Mesenchymal stem cell (in vitro differentiated cells and primary cell): ENCODE measurements around the gene GRAP2.

Source experiments
- DNase-seq: peaks from one replicate; pipeline ENCODE4 v3.0.0-alpha.2; 2013
- H2AFZ ChIP-seq: one replicate; pipeline ENCODE4 v1.6.1; 2013; ENCODE audit warnings: low read depth, mild to moderate bottlenecking, control low read depth, inconsistent platforms, low read length, moderate library complexity
- H2AK5ac ChIP-seq: 2 replicates; pipeline ENCODE4 v1.6.1; 2013; ENCODE audit warnings: low read length, moderate library complexity, mild to moderate bottlenecking, inconsistent platforms; ENCODE audit not compliant: severe bottlenecking
- H2BK120ac ChIP-seq: one replicate; pipeline ENCODE4 v1.6.1; 2013; ENCODE audit warnings: low read depth, mild to moderate bottlenecking, inconsistent platforms, low read length, moderate library complexity
- H2BK12ac ChIP-seq, 2 experiments: one replicate each; pipeline ENCODE4 v1.6.1; 2013; ENCODE audit warnings: inconsistent platforms in 2 of 2, low read length in 2 of 2, mild to moderate bottlenecking in 2 of 2, moderate library complexity in 2 of 2, control low read depth in 1 of 2
- H2BK15ac ChIP-seq: one replicate; pipeline ENCODE4 v1.6.1; 2013; ENCODE audit warnings: mild to moderate bottlenecking, low read depth, inconsistent platforms; ENCODE audit not compliant: poor library complexity, severe bottlenecking
- H2BK5ac ChIP-seq: 2 replicates; pipeline ENCODE4 v1.6.1; 2013; ENCODE audit warnings: low read depth, mild to moderate bottlenecking, low read length, control low read depth, inconsistent platforms; ENCODE audit not compliant: poor library complexity, severe bottlenecking
- H3K14ac ChIP-seq, 2 experiments: one replicate each; pipeline ENCODE4 v1.6.1; 2013; ENCODE audit warnings: inconsistent platforms in 2 of 2, low read length in 2 of 2, control low read depth in 1 of 2, mild to moderate bottlenecking in 1 of 2, moderate library complexity in 1 of 2
- H3K18ac ChIP-seq, 2 experiments: one replicate each; pipeline ENCODE4 v1.6.1; 2013; ENCODE audit warnings: inconsistent platforms in 2 of 2, low read length in 2 of 2, control low read depth in 1 of 2, low read depth in 1 of 2, mild to moderate bottlenecking in 1 of 2
- H3K23ac ChIP-seq, 2 experiments: one replicate each; pipeline ENCODE4 v1.6.1; 2013; ENCODE audit warnings: inconsistent platforms in 2 of 2, low read length in 2 of 2, mild to moderate bottlenecking in 2 of 2, moderate library complexity in 2 of 2, control low read depth in 1 of 2
- H3K27ac ChIP-seq: 2 replicates; pipeline ENCODE4 v1.5.1; 2013; ENCODE audit warnings: mild to moderate bottlenecking, moderate library complexity, low read length, control low read depth, inconsistent platforms; ENCODE audit not compliant: poor library complexity, severe bottlenecking
- H3K27me3 ChIP-seq, 2 experiments: 2 replicates each; pipeline versions ENCODE4 v1.6.1 to v1.7.0; 2013; ENCODE audit warnings: low read length in 2 of 2, mild to moderate bottlenecking in 2 of 2, moderate library complexity in 2 of 2, control low read depth in 1 of 2, inconsistent platforms in 1 of 2; ENCODE audit not compliant: control insufficient read depth in 1 of 2, insufficient read depth in 1 of 2
- H3K36me3 ChIP-seq, 2 experiments: 2 replicates each; pipeline versions ENCODE4 v1.6.1 to v1.7.0; 2013; ENCODE audit warnings: low read length in 2 of 2, control low read depth in 1 of 2, inconsistent platforms in 1 of 2, low read depth in 1 of 2, mild to moderate bottlenecking in 1 of 2; ENCODE audit not compliant: insufficient read depth in 2 of 2, control insufficient read depth in 1 of 2
- H3K4ac ChIP-seq, 2 experiments: one replicate each; pipeline ENCODE4 v1.6.1; 2013; ENCODE audit warnings: inconsistent platforms in 2 of 2, low read length in 2 of 2, mild to moderate bottlenecking in 2 of 2, moderate library complexity in 2 of 2, control low read depth in 1 of 2, low read depth in 1 of 2
- H3K4me1 ChIP-seq: 2 replicates; pipeline ENCODE4 v1.6.1; 2013; ENCODE audit warnings: low read depth, low read length, control low read depth; ENCODE audit not compliant: control insufficient read depth, insufficient read depth
- H3K4me2 ChIP-seq: 2 replicates; pipeline ENCODE4 v1.6.1; 2013; ENCODE audit warnings: low read length, mild to moderate bottlenecking, inconsistent platforms; ENCODE audit not compliant: poor library complexity, severe bottlenecking
- H3K4me3 ChIP-seq, 2 experiments: 2 replicates each; pipeline versions ENCODE4 v1.5.1 to v1.7.0; 2013; ENCODE audit warnings: low read length in 2 of 2, mild to moderate bottlenecking in 2 of 2, control low read depth in 1 of 2, low read depth in 1 of 2; ENCODE audit not compliant: insufficient read depth in 1 of 2
- H3K79me1 ChIP-seq: replicated peaks from 2 replicates; pipeline ENCODE4 v1.6.1; 2013; ENCODE audit warnings: mild to moderate bottlenecking, control low read depth, low read length, inconsistent platforms; ENCODE audit not compliant: poor library complexity, severe bottlenecking
- H3K9ac ChIP-seq: 2 replicates; pipeline ENCODE4 v1.7.0; 2013; ENCODE audit warnings: mild to moderate bottlenecking, low read length, moderate library complexity
- H3K9me3 ChIP-seq: 2 replicates; pipeline ENCODE4 v1.7.0; 2013; ENCODE audit warnings: mild to moderate bottlenecking, low read length; ENCODE audit not compliant: control insufficient read depth
- H4K8ac ChIP-seq: one replicate; pipeline ENCODE4 v1.6.1; 2013; ENCODE audit warnings: inconsistent platforms, mild to moderate bottlenecking, low read length, moderate library complexity
- H4K91ac ChIP-seq: one replicate; pipeline ENCODE4 v1.6.1; 2013; ENCODE audit warnings: mild to moderate bottlenecking, low read length, inconsistent platforms
- WGBS: methylation state at CpG from one replicate; pipeline ENCODE4 v1.1.7; 2013; ENCODE audit warnings: mixed read lengths; 5-methylcytosine and 5-hydroxymethylcytosine counted together

The GRAP2 gene

GRCh38 chr22:39965748-39966147, 64.9 kb downstream of the GRAP2 start:
- H3K4me1 ChIP-seq = peaks cover 14% of the 10 kb centered on the region
- H3K9me3 ChIP-seq = no peaks in the 10 kb centered on the region
- H3K14ac ChIP-seq = no peak overlapping the region
- no peak overlapping the region for H2AK5ac ChIP-seq
- no peak overlapping the region for H2BK5ac ChIP-seq
- peaks cover 0 to 40% of the 10 kb centered on the region in 2 experiments for H3K27me3 ChIP-seq
- H2BK12ac ChIP-seq = no peak overlapping the region
- 93% methylated on average over 5 of the region's 5 CpGs for WGBS
- H3K4me3 ChIP-seq = no peak overlapping the region
- no peak overlapping the region for H2AFZ ChIP-seq
- H3K9ac ChIP-seq = no peak overlapping the region
- H2BK15ac ChIP-seq = no peak overlapping the region
- H3K4ac ChIP-seq = no peak overlapping the region
- H3K18ac ChIP-seq = no peak overlapping the region
- no peak overlapping the region for H2BK120ac ChIP-seq
- no peak overlapping the region for H3K23ac ChIP-seq
- H3K36me3 ChIP-seq = no peaks in the 10 kb centered on the region
- H3K4me2 ChIP-seq = no peak overlapping the region
- no peak for DNase-seq
- H4K91ac ChIP-seq = no peak overlapping the region
- no peak overlapping the region for H3K27ac ChIP-seq
- H3K79me1 ChIP-seq = no peaks in the 10 kb centered on the region
- no peak overlapping the region for H4K8ac ChIP-seq

DNA sequence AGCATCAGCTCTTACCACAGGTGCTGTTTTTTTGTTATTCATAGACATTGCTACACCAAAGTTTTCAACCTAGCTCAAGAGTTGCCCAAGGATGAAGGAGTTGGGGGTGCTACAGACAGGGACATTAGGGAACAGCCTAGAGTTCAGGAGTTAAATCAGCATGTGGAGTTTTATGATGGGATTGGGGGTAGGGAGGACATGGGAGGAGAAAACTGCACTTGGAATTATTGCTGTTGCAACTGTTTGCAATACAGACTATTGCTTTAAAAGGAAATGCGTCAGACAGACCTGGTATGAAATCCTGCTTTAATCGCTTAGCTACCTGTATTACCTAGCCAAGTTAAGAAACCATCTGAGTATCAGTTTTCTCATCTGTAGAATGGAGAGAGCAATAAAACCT, 65.6 kb downstream of the GRAP2 start:
- no peak overlapping the region for H2BK5ac ChIP-seq
- no peak overlapping the region for H4K8ac ChIP-seq
- no peak overlapping the region for H3K4ac ChIP-seq
- no peaks in the 10 kb centered on the region for H3K79me1 ChIP-seq
- no peak overlapping the region for H2BK120ac ChIP-seq
- no peak overlapping the region for H3K23ac ChIP-seq
- H4K91ac ChIP-seq = no peak overlapping the region
- no peak overlapping the region for H2BK15ac ChIP-seq
- no peak overlapping the region for H2AK5ac ChIP-seq
- H3K36me3 ChIP-seq = no peaks in the 10 kb centered on the region
- H3K4me2 ChIP-seq = no peak overlapping the region
- DNase-seq = no peak
- H3K27ac ChIP-seq = no peak overlapping the region
- peaks cover 2 to 47% of the 10 kb centered on the region in 2 experiments for H3K27me3 ChIP-seq
- no peaks in the 10 kb centered on the region for H3K9me3 ChIP-seq
- no peak overlapping the region for H3K9ac ChIP-seq
- no peak overlapping the region for H2BK12ac ChIP-seq
- no peak overlapping the region for H3K14ac ChIP-seq
- H3K4me1 ChIP-seq = peaks cover 9% of the 10 kb centered on the region
- no peak overlapping the region for H2AFZ ChIP-seq
- no peak overlapping the region for H3K4me3 ChIP-seq
- no peak overlapping the region for H3K18ac ChIP-seq
- no CpG with 5 or more reads among the region's 2 CpGs for WGBS

DNA sequence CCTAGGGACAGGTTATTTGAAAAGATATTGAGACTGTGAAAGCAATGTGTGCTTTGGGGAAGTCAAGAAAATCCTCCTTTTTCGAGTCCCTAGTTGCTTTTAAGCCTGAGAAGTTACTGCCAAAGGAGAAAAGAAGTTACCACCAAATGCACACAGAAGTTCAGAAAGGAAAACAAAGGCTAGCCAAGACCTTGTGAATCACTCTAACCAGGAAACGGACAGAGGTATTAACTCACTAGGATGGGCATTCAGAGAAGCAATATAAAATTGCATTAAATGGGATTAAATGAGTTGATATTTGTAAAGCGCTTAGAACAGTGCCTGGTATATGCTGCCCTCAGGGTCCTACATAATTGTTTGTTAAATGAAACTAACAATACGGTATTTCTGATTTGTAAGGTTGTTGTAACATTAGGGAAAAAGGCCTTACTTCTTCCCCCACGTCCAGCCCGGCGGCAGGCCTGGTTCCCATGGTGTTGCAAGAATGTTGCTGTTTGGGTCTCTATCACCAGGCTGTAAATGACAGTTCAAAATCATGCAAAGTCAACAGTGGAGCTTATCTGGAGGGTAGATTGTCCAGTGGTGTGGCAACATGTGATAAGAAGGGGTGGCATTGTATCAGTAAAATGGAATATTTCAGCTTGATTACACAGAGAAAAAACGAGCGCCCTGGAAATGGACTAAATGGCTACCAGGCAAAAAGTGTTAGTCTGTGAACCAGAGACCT, 66.4 kb downstream of the GRAP2 start:
- no peak overlapping the region for H2BK12ac ChIP-seq
- no peak overlapping the region for H2AFZ ChIP-seq
- H2BK5ac ChIP-seq = no peak overlapping the region
- no peak overlapping the region for H3K4me2 ChIP-seq
- no peak overlapping the region for H4K91ac ChIP-seq
- no peak overlapping the region for H3K14ac ChIP-seq
- H3K4me3 ChIP-seq = no peak overlapping the region
- H3K18ac ChIP-seq = no peak overlapping the region
- peaks cover 10 to 55% of the 10 kb centered on the region in 2 experiments for H3K27me3 ChIP-seq
- no peaks in the 10 kb centered on the region for H3K79me1 ChIP-seq
- H2AK5ac ChIP-seq = no peak overlapping the region
- peaks cover 6% of the 10 kb centered on the region for H3K4me1 ChIP-seq
- no peak overlapping the region for H4K8ac ChIP-seq
- no peaks in the 10 kb centered on the region for H3K9me3 ChIP-seq
- H3K23ac ChIP-seq = no peak overlapping the region
- no peak overlapping the region for H3K27ac ChIP-seq
- no peak for DNase-seq
- H3K9ac ChIP-seq = no peak overlapping the region
- no peak overlapping the region for H2BK120ac ChIP-seq
- H2BK15ac ChIP-seq = no peak overlapping the region
- WGBS = 91% methylated on average over 9 of the region's 9 CpGs
- H3K36me3 ChIP-seq = no peaks in the 10 kb centered on the region
- no peak overlapping the region for H3K4ac ChIP-seq

GRCh38 chr22:39967996-39968972, 67.4 kb downstream of the GRAP2 start:
- no peak overlapping the region for H2AK5ac ChIP-seq

More at GRCh38 chr22:39967996-39968972, 67.4 kb downstream of the GRAP2 start:
- Histone ChIP-seq H3K79me1 (no peaks in the 10 kb centered on the region), H2AFZ (no peak overlapping the region), H3K9ac (no peak overlapping the region), H2BK120ac (no peak overlapping the region), H3K14ac (peak overlapping the region in 1 of 2 experiments; percentile 49), H2BK15ac (no peak overlapping the region), H4K91ac (no peak overlapping the region), H3K18ac (no peak overlapping the region), H4K8ac (no peak overlapping the region), H3K23ac (no peak overlapping the region), H2BK12ac (no peak overlapping the region), H3K4me2 (no peak overlapping the region), H3K36me3 (no peaks in the 10 kb centered on the region), H3K27ac (no peak overlapping the region), H3K4ac (no peak overlapping the region), H3K9me3 (no peaks in the 10 kb centered on the region), H3K4me3 (no peak overlapping the region), H2BK5ac (no peak overlapping the region), H3K4me1 (peaks cover 3% of the 10 kb centered on the region), H3K27me3 (peaks cover 20 to 65% of the 10 kb centered on the region in 2 experiments)
- DNase-seq = no peak
- 86% methylated on average over 20 of the region's 20 CpGs for WGBS
